ENCODE data around the gene GSTM3.

Gene GSTM3

DNA sequence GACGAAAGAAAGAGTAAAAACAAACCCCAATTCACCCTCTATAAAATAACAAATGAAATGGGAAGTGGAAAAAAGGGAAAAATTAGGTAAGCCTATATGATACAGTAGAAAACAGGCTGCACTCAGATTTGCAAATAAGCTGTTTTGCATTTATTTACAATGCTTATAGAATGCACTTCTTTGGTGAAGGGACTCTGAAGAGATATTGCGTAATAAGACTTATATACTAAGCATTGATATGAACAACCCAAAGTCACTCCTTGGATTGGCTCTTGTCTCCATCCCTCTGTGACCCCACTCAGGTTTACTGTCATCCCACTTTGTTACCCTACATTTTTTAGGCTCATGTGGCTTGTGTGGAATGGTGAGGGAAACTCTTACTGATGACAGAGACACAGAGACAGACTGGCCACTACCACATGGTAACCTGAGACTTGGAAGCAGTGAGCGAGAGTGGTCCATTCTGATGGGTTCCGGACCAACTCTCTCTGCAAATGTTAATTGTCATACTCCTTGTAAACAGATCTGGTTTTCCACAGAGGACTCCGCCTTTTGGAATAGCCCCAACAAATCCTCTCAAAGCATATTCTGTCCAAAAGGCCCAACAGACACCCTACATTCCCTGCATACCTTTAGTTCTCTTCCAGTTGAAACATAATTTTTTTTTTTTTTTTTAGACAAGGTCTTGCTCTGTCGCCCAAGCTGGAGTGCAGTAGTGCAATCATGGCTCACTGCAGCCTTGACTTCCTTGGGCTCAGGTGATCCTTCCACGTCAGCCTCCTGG lies 17.7 kb downstream of the GSTM3 start:
- H4K20me1 ChIP-seq (ENCODE audit: control insufficient read depth, insufficient read depth, low read depth, low read length) = no peaks in the 10 kb centered on the region
- H3K27ac ChIP-seq (ENCODE audit: low read depth, low read length) = no peak overlapping the region
- TF ChIP-seq EZH2phosphoT487 (IDR thresholded peaks at IDR 0.05; ENCODE audit: borderline replicate concordance, low read length) (no peak), CTCF (IDR thresholded peaks at IDR 0.05; ENCODE audit: low read depth, low read length, poor library complexity, severe bottlenecking) (no peak)
- no peak overlapping the region for H3K4me2 ChIP-seq (ENCODE audit: low read length)
- peaks cover 5% of the 10 kb centered on the region; the same call in 1 of the 2 replicates for H3K27me3 ChIP-seq (ENCODE audit: control insufficient read depth, low read length)
- no peaks in the 10 kb centered on the region for H3K36me3 ChIP-seq (ENCODE audit: control insufficient read depth, low read length)
- no peaks in the 10 kb centered on the region for H3K9me2 ChIP-seq (replicated peaks; ENCODE audit: control insufficient read depth, low read length)
- H3K4me3 ChIP-seq (ENCODE audit: low read length) = no peak overlapping the region
- H3K9me3 ChIP-seq (ENCODE audit: control insufficient read depth, insufficient read depth, low read length) = no peaks in the 10 kb centered on the region
- no peaks in the 10 kb centered on the region for H3K79me2 ChIP-seq (ENCODE audit: control insufficient read depth, low read length)
- H3K4me1 ChIP-seq (ENCODE audit: control insufficient read depth, low read length) = no peaks in the 10 kb centered on the region
- H3F3A ChIP-seq (ENCODE audit: control insufficient read depth, insufficient read depth) = no peaks in the 10 kb centered on the region

DNA sequence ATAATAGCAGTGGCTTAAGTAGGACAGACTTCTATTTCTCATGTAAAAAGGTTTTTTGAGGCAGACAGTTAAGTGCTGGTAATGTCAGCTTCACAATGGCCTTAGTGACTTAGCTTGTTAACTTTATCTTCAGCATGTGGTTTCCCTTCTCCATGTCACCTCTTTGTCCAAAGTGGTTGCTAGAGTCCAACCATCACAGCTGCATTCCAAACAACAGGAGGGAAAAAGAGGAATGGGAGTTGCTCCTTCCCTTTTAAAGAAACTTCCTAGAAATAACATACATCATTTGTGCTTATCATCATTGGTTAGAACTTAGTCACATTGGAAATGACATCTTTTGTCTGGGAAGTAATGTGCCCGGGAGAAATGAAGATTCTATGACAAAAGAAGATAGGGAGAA lies 18.9 kb downstream of the GSTM3 start:
- Histone ChIP-seq H3K4me3 (ENCODE audit: low read length) (no peak overlapping the region), H3K9me2 (replicated peaks; ENCODE audit: control insufficient read depth, low read length) (no peaks in the 10 kb centered on the region), H3K27ac (ENCODE audit: low read depth, low read length) (no peak overlapping the region), H3K27me3 (ENCODE audit: control insufficient read depth, low read length) (peaks cover 5% of the 10 kb centered on the region; the same call in 1 of the 2 replicates), H3K4me2 (ENCODE audit: low read length) (no peak overlapping the region), H3F3A (ENCODE audit: control insufficient read depth, insufficient read depth) (no peaks in the 10 kb centered on the region), H3K36me3 (ENCODE audit: control insufficient read depth, low read length) (no peaks in the 10 kb centered on the region), H3K79me2 (ENCODE audit: control insufficient read depth, low read length) (no peaks in the 10 kb centered on the region), H4K20me1 (ENCODE audit: control insufficient read depth, insufficient read depth, low read depth, low read length) (no peaks in the 10 kb centered on the region), H3K4me1 (ENCODE audit: control insufficient read depth, low read length) (no peaks in the 10 kb centered on the region), H3K9me3 (ENCODE audit: control insufficient read depth, insufficient read depth, low read length) (no peaks in the 10 kb centered on the region)
- TF ChIP-seq CTCF (IDR thresholded peaks at IDR 0.05; ENCODE audit: low read depth, low read length, poor library complexity, severe bottlenecking) (no peak), EZH2phosphoT487 (IDR thresholded peaks at IDR 0.05; ENCODE audit: borderline replicate concordance, low read length) (no peak)

- H3K9me3 ChIP-seq (ENCODE audit: control insufficient read depth, insufficient read depth, low read length) = no peaks in the 10 kb centered on the region
- H3K9me2 ChIP-seq (replicated peaks; ENCODE audit: control insufficient read depth, low read length) = no peaks in the 10 kb centered on the region
- H3K4me1 ChIP-seq (ENCODE audit: control insufficient read depth, low read length) = no peaks in the 10 kb centered on the region
- H3K79me2 ChIP-seq (ENCODE audit: control insufficient read depth, low read length) = no peaks in the 10 kb centered on the region
- H3K4me3 ChIP-seq (ENCODE audit: low read length) = no peak overlapping the region
- TF ChIP-seq EZH2phosphoT487 (IDR thresholded peaks at IDR 0.05; ENCODE audit: borderline replicate concordance, low read length) (no peak), CTCF (IDR thresholded peaks at IDR 0.05; ENCODE audit: low read depth, low read length, poor library complexity, severe bottlenecking) (no peak)
- no peak overlapping the region for H3K4me2 ChIP-seq (ENCODE audit: low read length)
- H4K20me1 ChIP-seq (ENCODE audit: control insufficient read depth, insufficient read depth, low read depth, low read length) = no peaks in the 10 kb centered on the region
- H3F3A ChIP-seq (ENCODE audit: control insufficient read depth, insufficient read depth) = no peaks in the 10 kb centered on the region
- no peaks in the 10 kb centered on the region for H3K36me3 ChIP-seq (ENCODE audit: control insufficient read depth, low read length)
- H3K27ac ChIP-seq (ENCODE audit: low read depth, low read length) = no peak overlapping the region
- H3K27me3 ChIP-seq (ENCODE audit: control insufficient read depth, low read length) = peaks cover 5% of the 10 kb centered on the region; the same call in 1 of the 2 replicates
These were observed 19.8 kb downstream of the GSTM3 start for GRCh38 chr1:109721042-109721441.

Data from DOHH2 (cell line).